Panc1 (cell line): ENCODE results near the gene DNER. TPM values are rescaled to one million over a fixed set of nuclear protein-coding genes. Genes with fewer than 3 reads are reported as not detected.

Experiments used
- ATAC-seq: fragments of 200-7000 bp; cut with Tn5 transposase; 2 replicates; pipeline ENCODE4 v1.9.1; 2020; ENCODE audit warnings: mild to moderate bottlenecking, moderate library complexity
- BruUV-seq: library from RNA; stranded (reverse); fragments of 400-500 nt; replicated peaks from 2 replicates; lab custom pipeline; 2021; lab: Mats Ljungman, UMichigan
- CTCF ChIA-PET: fragments of 300-600 bp; sonication (Branson Sonifier 250); formaldehyde crosslinking; loops from one replicate; lab custom pipeline; 2022; ENCODE audit warnings: antibody characterized with exemption; lab: Charles Lee
- POLR2A ChIA-PET: fragments of 300-600 bp; sonication (Branson Sonifier 250); formaldehyde crosslinking; loops from one replicate; lab custom pipeline; 2022; ENCODE audit warnings: antibody characterized with exemption; lab: Charles Lee
- DNase-seq: peaks from one replicate; pipeline ENCODE4 v3.0.0-alpha.2; 2010; ENCODE audit warnings: low read depth, low spot score
- H3K27ac ChIP-seq: 2 replicates; pipeline ENCODE4 v1.5.1; 2011; ENCODE audit warnings: mild to moderate bottlenecking, low read length, inconsistent platforms
- H3K27me3 ChIP-seq: fragments of 200-500 bp; sonication (Bioruptor generic); 2 replicates; pipeline ENCODE4 v1.6.0; 2014; ENCODE audit warnings: low read length, inconsistent platforms; ENCODE audit not compliant: control insufficient read depth, insufficient read depth
- H3K36me3 ChIP-seq: fragments of 200-500 bp; sonication (Bioruptor generic); 2 replicates; pipeline ENCODE4 v1.5.1; 2014; ENCODE audit warnings: inconsistent platforms, mild to moderate bottlenecking, low read length, moderate library complexity; ENCODE audit not compliant: control insufficient read depth, insufficient read depth
- H3K4me1 ChIP-seq: 2 replicates; pipeline ENCODE4 v1.5.1; 2011; ENCODE audit warnings: inconsistent platforms, mild to moderate bottlenecking, low read length, moderate library complexity; ENCODE audit not compliant: control insufficient read depth, insufficient read depth
- H3K4me3 ChIP-seq, 2 experiments: 2 replicates each; pipeline ENCODE4 v1.5.1; 2011 to 2012; ENCODE audit warnings: low read depth in 2 of 2, low read length in 2 of 2, mild to moderate bottlenecking in 2 of 2, inconsistent platforms in 1 of 2, moderate library complexity in 1 of 2
- H3K9me3 ChIP-seq: fragments of 200-500 bp; sonication (Bioruptor generic); 2 replicates; pipeline ENCODE4 v1.5.1; 2014; ENCODE audit warnings: low read depth, mild to moderate bottlenecking, inconsistent platforms, low read length, moderate library complexity; ENCODE audit not compliant: control insufficient read depth, insufficient read depth
- POLR2AphosphoS5 ChIP-seq: IDR thresholded peaks from 2 replicates; pipeline ENCODE4 v1.6.1; 2012; ENCODE audit warnings: mild to moderate bottlenecking, low read depth, low read length, moderate library complexity
- REST ChIP-seq, 2 experiments: IDR thresholded peaks; 2 replicates each; pipeline ENCODE4 v1.6.1; 2011 to 2012; ENCODE audit warnings: low read depth in 2 of 2, control low read depth in 1 of 2, low read length in 1 of 2, mild to moderate bottlenecking in 1 of 2, moderate library complexity in 1 of 2; ENCODE audit not compliant: insufficient read depth in 1 of 2
- SIN3A ChIP-seq: IDR thresholded peaks from 2 replicates; pipeline ENCODE4 v1.6.1; 2012; ENCODE audit warnings: low read depth, mild to moderate bottlenecking, low read length, moderate library complexity, borderline replicate concordance; ENCODE audit not compliant: insufficient read depth
- TCF7L2 ChIP-seq: IDR thresholded peaks from 2 replicates; pipeline ENCODE4 v1.6.1; 2011; ENCODE audit warnings: mild to moderate bottlenecking, low read depth, low read length, inconsistent platforms
- in situ Hi-C: cut with HindIII; loops from 2 replicates; pipeline ENCODE4 v1.10.0; 2016; ENCODE audit warnings: low sequenced_read_pairs, low pct_unique_long_range_greater_than_20kb
- intact Hi-C: fragments of 100-400 bp; cut with micrococcal nuclease; formaldehyde crosslinking; loops from one replicate; pipeline ENCODE4 v1.10.0; 2022; ENCODE audit not compliant: unreplicated experiment
- total RNA-seq: library from RNA; stranded (reverse); gene quantifications from one replicate; pipeline ENCODE4 v1.2.1, GENCODE V29; 2021; ENCODE audit not compliant: unreplicated experiment
- TF ChIP-seq, protein P1 (sequence below): fragments of 450-650 bp; IDR thresholded peaks from 2 replicates; pipeline ENCODE4 v1.5.1; 2017; ENCODE audit warnings: mild to moderate bottlenecking

DNER gene
- total RNA-seq, 1 experiment from 2014 or later, result 0.31 TPM

- in situ Hi-C loops (no loop called here), intact Hi-C loops (no loop called here)
- POLR2A ChIA-PET, result no interaction called here
- no peak for ATAC-seq
- no peak overlapping the region for H3K4me3 ChIP-seq
- no peaks in the 10 kb centered on the region for H3K36me3 ChIP-seq
- CTCF ChIA-PET, result no interaction called here
- no peaks in the 10 kb centered on the region for H3K9me3 ChIP-seq
- H3K4me1 ChIP-seq, result no peaks in the 10 kb centered on the region
- TF ChIP-seq REST (IDR thresholded peaks at IDR 0.05; ENCODE audit: insufficient read depth in 1 of 2, low read depth in 2 of 2, low read length in 1 of 2) (no peak), POLR2AphosphoS5 (no peak), TCF7L2 (no peak), SIN3A (no peak)
- TF ChIP-seq, protein P1, sequence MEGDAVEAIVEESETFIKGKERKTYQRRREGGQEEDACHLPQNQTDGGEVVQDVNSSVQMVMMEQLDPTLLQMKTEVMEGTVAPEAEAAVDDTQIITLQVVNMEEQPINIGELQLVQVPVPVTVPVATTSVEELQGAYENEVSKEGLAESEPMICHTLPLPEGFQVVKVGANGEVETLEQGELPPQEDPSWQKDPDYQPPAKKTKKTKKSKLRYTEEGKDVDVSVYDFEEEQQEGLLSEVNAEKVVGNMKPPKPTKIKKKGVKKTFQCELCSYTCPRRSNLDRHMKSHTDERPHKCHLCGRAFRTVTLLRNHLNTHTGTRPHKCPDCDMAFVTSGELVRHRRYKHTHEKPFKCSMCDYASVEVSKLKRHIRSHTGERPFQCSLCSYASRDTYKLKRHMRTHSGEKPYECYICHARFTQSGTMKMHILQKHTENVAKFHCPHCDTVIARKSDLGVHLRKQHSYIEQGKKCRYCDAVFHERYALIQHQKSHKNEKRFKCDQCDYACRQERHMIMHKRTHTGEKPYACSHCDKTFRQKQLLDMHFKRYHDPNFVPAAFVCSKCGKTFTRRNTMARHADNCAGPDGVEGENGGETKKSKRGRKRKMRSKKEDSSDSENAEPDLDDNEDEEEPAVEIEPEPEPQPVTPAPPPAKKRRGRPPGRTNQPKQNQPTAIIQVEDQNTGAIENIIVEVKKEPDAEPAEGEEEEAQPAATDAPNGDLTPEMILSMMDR, result no peak
- DNase-seq, result no peak
- no TSS peak for BruUV-seq
- H3K27me3 ChIP-seq, result peaks cover 6% of the 10 kb centered on the region
- no peak overlapping the region for H3K27ac ChIP-seq
Measured at GRCh38 chr2:229524799-229525198, 189.6 kb downstream of the DNER start.

DNA sequence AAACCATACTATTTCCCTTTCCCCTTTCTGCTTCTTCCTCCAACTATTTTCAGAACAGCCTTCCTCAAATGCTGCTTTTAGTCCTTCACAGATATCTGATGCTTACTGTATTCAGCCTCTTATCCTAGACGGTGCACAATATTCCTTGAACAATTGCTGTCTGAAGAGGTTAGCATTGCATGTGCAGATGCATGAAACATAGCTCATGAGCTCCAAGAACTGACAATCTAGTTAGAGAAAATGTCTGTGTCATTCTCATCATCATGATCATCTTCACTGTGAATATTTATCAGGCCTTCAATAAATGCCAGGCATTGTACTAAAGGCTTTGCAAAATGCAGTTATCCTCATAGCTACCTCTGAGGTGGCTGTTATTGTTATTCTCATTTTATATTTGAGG, 190.7 kb downstream of the DNER start:
- no TSS peak for BruUV-seq
- ATAC-seq, result no peak
- no peaks in the 10 kb centered on the region for H3K36me3 ChIP-seq

More for the DNA sequence above, 190.7 kb downstream of the DNER start:
- no peak for DNase-seq
- ChIA-PET CTCF (no interaction called here), POLR2A (interaction anchor here (0.6 kb wide), 1 partner anchor 25 kb away, joined by 4 read pairs; no protein-coding TSS in a partner anchor)
- Histone ChIP-seq H3K9me3 (no peaks in the 10 kb centered on the region), H3K4me3 (no peak overlapping the region), H3K4me1 (no peaks in the 10 kb centered on the region), H3K27ac (no peak overlapping the region), H3K27me3 (peaks cover 6% of the 10 kb centered on the region)
- in situ Hi-C loops (no loop called here), intact Hi-C loops (no loop called here)
- no peak for TF ChIP-seq SIN3A
- TF ChIP-seq REST (IDR thresholded peaks at IDR 0.05; ENCODE audit: insufficient read depth in 1 of 2, low read depth in 2 of 2, low read length in 1 of 2), result no peak
- TF ChIP-seq TCF7L2, result no peak
- TF ChIP-seq, protein P1, result no peak
- TF ChIP-seq POLR2AphosphoS5, result no peak
